Measurements from ENCODE around the gene RANBP10. TPM values are rescaled to one million over a fixed set of nuclear protein-coding genes. Genes with fewer than 3 reads are reported as not detected.

Gene RANBP10
- total RNA-seq, 3 donors from 2014 or later (not counting 1 experiment from before 2014, with no cell fraction given) = 20.9 to 25.8 (median 24.5) TPM

DNA sequence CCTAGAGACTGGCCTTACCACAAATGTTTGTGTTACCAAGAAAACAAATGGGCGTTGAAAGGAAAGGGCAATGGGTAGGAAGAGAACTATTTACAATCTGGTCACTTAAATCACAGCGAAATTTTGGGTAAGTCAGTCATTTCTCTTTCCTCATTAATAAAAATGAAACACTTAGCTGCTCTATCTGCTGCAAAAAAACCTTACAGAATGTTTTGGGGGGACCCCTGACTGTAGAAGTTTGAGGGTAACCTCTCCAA, 39.6 kb upstream of the RANBP10 start:
- Histone ChIP-seq H3K36me3 (ENCODE audit: control insufficient read depth, insufficient read depth, low read length) (peaks cover 3% of the 10 kb centered on the region), H3K27ac (ENCODE audit: low read length) (peak overlapping the region; percentile 92), H3K4me3 (ENCODE audit: low read length) (peak overlapping the region; percentile 86), H3K27me3 (ENCODE audit: control insufficient read depth, insufficient read depth, low read length) (no peaks in the 10 kb centered on the region), H3K9me3 (ENCODE audit: control insufficient read depth, insufficient read depth, low read length) (no peaks in the 10 kb centered on the region), H3K4me1 (ENCODE audit: control insufficient read depth, insufficient read depth, low read length) (peaks cover 57% of the 10 kb centered on the region)
- Mint-ChIP-seq H3K9me3 (no peaks in the 10 kb centered on the region), H3K27me3 (ENCODE audit: low read depth in 2 of 2) (no peaks in the 10 kb centered on the region), H3K4me1 (peaks cover 39 to 43% of the 10 kb centered on the region in 2 donors), H3K4me3 (peak overlapping the region; percentile 84), H3K36me3 (no peaks in the 10 kb centered on the region), H3K27ac (peak overlapping the region; percentile 86 to 89)
- peak in 1 of 2 donors; percentile 22 for DNase-seq
- ATAC-seq = no peak
- intact Hi-C loops (cut with micrococcal nuclease) = loop anchor here (1.0 to 2.0 kb wide), 4 partner anchors 13 to 47 kb away; partner anchors contain the start of genes EDC4, PSKH1, RANBP10 and TSNAXIP1
- TF ChIP-seq, protein P1, sequence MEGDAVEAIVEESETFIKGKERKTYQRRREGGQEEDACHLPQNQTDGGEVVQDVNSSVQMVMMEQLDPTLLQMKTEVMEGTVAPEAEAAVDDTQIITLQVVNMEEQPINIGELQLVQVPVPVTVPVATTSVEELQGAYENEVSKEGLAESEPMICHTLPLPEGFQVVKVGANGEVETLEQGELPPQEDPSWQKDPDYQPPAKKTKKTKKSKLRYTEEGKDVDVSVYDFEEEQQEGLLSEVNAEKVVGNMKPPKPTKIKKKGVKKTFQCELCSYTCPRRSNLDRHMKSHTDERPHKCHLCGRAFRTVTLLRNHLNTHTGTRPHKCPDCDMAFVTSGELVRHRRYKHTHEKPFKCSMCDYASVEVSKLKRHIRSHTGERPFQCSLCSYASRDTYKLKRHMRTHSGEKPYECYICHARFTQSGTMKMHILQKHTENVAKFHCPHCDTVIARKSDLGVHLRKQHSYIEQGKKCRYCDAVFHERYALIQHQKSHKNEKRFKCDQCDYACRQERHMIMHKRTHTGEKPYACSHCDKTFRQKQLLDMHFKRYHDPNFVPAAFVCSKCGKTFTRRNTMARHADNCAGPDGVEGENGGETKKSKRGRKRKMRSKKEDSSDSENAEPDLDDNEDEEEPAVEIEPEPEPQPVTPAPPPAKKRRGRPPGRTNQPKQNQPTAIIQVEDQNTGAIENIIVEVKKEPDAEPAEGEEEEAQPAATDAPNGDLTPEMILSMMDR (IDR thresholded peaks at IDR 0.05) = no peak
- 15% methylated on average over 2 of the region's 2 CpGs for WGBS (ENCODE audit: insufficient coverage)

DNA sequence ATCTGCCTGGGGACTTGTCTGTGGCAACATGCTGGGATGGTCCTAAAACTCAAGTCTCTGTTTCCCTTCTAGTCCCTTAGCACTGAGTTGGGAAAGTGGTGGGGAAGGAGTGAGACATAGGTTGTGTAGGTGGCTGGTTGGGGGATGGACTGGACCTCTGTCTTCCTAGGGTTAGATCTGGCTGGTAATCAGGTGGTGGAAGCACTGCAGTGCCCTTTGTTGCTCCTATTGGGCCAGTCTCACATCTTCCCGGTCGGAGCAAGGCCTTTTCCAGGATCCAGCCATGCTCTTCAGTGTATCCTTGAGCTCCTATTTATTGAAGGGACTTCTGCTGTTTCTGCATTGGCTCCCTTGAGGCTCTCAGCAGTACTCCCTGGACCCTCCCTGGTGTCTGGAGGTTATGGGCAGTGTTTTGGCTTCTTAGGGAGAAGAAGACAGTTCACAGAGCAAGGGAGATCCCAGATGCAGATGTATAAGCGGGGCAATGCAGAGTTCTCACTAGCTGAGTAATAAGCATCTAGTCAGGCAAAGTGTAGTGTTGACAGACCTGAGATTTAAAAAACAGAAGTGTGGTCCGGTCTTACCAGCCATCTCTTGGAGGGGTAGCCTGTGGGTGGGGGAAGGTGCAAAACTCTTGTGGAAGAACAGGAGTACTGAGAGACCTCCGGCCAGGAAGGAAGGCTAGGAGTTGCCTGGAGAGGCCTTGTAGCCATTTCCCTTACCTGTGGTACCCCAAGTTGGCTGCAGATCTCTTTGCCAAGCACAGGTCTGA, 39.1 kb upstream of the RANBP10 start:
- Histone ChIP-seq H3K4me3 (ENCODE audit: low read length) (no peak overlapping the region), H3K4me1 (ENCODE audit: control insufficient read depth, insufficient read depth, low read length) (peaks cover 57% of the 10 kb centered on the region), H3K27me3 (ENCODE audit: control insufficient read depth, insufficient read depth, low read length) (no peaks in the 10 kb centered on the region), H3K36me3 (ENCODE audit: control insufficient read depth, insufficient read depth, low read length) (peaks cover 3% of the 10 kb centered on the region), H3K9me3 (ENCODE audit: control insufficient read depth, insufficient read depth, low read length) (no peaks in the 10 kb centered on the region), H3K27ac (ENCODE audit: low read length) (peak overlapping the region; percentile 92)
- TF ChIP-seq, protein P1 (IDR thresholded peaks at IDR 0.05) = no peak
- Mint-ChIP-seq H3K27me3 (ENCODE audit: low read depth in 2 of 2) (no peaks in the 10 kb centered on the region), H3K4me1 (peaks cover 39 to 43% of the 10 kb centered on the region in 2 donors), H3K27ac (peak overlapping the region; percentile 86 to 89), H3K4me3 (peak overlapping the region; percentile 84), H3K36me3 (no peaks in the 10 kb centered on the region), H3K9me3 (no peaks in the 10 kb centered on the region)
- ATAC-seq = no peak
- no peak for DNase-seq
- 76% methylated on average over 5 of the region's 5 CpGs for WGBS (ENCODE audit: insufficient coverage)
- intact Hi-C loops (cut with micrococcal nuclease) = loop anchor here (1.0 to 2.0 kb wide), 4 partner anchors 13 to 48 kb away; partner anchors contain the start of genes EDC4, PSKH1, RANBP10 and TSNAXIP1

DNA sequence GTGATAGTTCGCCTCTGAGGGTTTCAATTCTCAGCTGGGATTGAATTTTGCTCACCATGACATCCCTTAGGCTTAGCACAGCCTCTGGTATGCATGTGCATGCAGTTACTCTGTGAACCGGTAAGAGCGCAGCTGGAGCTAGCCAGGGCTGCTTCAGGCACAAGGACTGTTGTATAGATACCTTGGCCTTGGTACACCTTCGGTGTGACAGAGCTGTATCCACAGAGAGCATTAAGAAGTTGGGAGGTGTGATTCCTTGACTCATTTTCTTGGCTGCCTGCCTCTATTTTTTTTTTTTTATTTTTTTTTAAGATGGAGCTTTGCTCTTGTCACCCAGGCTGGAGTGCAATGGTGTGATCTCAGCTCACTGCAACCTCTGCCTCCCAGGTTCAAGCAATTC, 38.1 kb upstream of the RANBP10 start:
- Histone ChIP-seq H3K4me1 (ENCODE audit: control insufficient read depth, insufficient read depth, low read length) (peaks cover 57% of the 10 kb centered on the region), H3K27ac (ENCODE audit: low read length) (no peak overlapping the region), H3K9me3 (ENCODE audit: control insufficient read depth, insufficient read depth, low read length) (no peaks in the 10 kb centered on the region), H3K4me3 (ENCODE audit: low read length) (no peak overlapping the region), H3K27me3 (ENCODE audit: control insufficient read depth, insufficient read depth, low read length) (no peaks in the 10 kb centered on the region), H3K36me3 (ENCODE audit: control insufficient read depth, insufficient read depth, low read length) (peaks cover 3% of the 10 kb centered on the region)
- Mint-ChIP-seq H3K4me3 (peak overlapping the region; percentile 35), H3K36me3 (no peaks in the 10 kb centered on the region), H3K27me3 (ENCODE audit: low read depth in 2 of 2) (no peaks in the 10 kb centered on the region), H3K4me1 (peaks cover 39 to 43% of the 10 kb centered on the region in 2 donors), H3K9me3 (no peaks in the 10 kb centered on the region), H3K27ac (peak overlapping the region in 1 of 2 donors; percentile 89)
- no peak for ATAC-seq
- WGBS (ENCODE audit: insufficient coverage) = 95% methylated on average over 4 of the region's 4 CpGs
- TF ChIP-seq, protein P1 (IDR thresholded peaks at IDR 0.05) = no peak
- DNase-seq = no peak
- intact Hi-C loops (cut with micrococcal nuclease) = loop anchor here (5.0 kb wide), 1 partner anchor 93 kb away; the partner anchor contains the start of gene PSMB10
